HepG2 (cell line): ENCODE results near the gene CCDC57. TPM values are rescaled to one million over a fixed set of nuclear protein-coding genes. Genes with fewer than 3 reads are reported as not detected.

ENCODE experiments used
- AGO2 ChIP-seq: fragments of 200-400 bp; formaldehyde crosslinking; optimal IDR thresholded peaks from 2 replicates; pipeline ENCODE3; 2017; ENCODE audit warnings: mild to moderate bottlenecking, low read depth, low read length, moderate library complexity
- CENPX ChIP-seq: sonication (generic); formaldehyde crosslinking; IDR thresholded peaks from 2 replicates; pipeline ENCODE4 v1.9.0; 2021; ENCODE audit warnings: mild to moderate bottlenecking, missing genetic modification reagents, moderate library complexity
- HNRNPK ChIP-seq: fragments of 200-400 bp; formaldehyde crosslinking; IDR thresholded peaks from 2 replicates; pipeline ENCODE4 v1.6.1; 2018; ENCODE audit warnings: low read length, low read depth, moderate library complexity, mild to moderate bottlenecking; ENCODE audit not compliant: poor library complexity, severe bottlenecking
- HOXA3 ChIP-seq: sonication (generic); formaldehyde crosslinking; IDR thresholded peaks from 2 replicates; pipeline ENCODE4 v1.5.0; 2020; ENCODE audit warnings: missing genetic modification reagents
- MYC ChIP-seq: sonication (generic); formaldehyde crosslinking; IDR thresholded peaks from 2 replicates; pipeline ENCODE4 v1.9.0; 2021; ENCODE audit warnings: missing genetic modification reagents, borderline replicate concordance
- NONO ChIP-seq, 2 experiments: fragments of 450-650 bp in 1 of 2; sonication (generic) in 1 of 2; formaldehyde crosslinking in 1 of 2; IDR thresholded peaks in 1 of 2; conservative IDR thresholded peaks in 1 of 2; 2 replicates each; pipeline versions ENCODE4 v1.6.1 to v1.8.0; 2017 to 2022; ENCODE audit warnings: mild to moderate bottlenecking in 1 of 2, missing genetic modification reagents in 1 of 2, moderate library complexity in 1 of 2
- POLR2A ChIP-seq, 2 experiments: IDR thresholded peaks; 2 replicates each; pipeline ENCODE4 v1.6.1; 2011; ENCODE audit warnings: low read depth in 2 of 2, low read length in 2 of 2, mild to moderate bottlenecking in 1 of 2, moderate library complexity in 1 of 2; ENCODE audit not compliant: insufficient read depth in 1 of 2
- POLR2AphosphoS5 ChIP-seq: IDR thresholded peaks from 2 replicates; pipeline ENCODE4 v1.6.1; 2012; ENCODE audit warnings: low read depth, low read length
- RXRA ChIP-seq: sonication (generic); formaldehyde crosslinking; IDR thresholded peaks from 2 replicates; pipeline ENCODE4 v1.5.1; 2020; ENCODE audit warnings: missing genetic modification reagents
- TAF15 ChIP-seq: fragments of 200-400 bp; formaldehyde crosslinking; IDR thresholded peaks from one replicate; pipeline ENCODE4 v1.6.1; 2018; ENCODE audit warnings: mild to moderate bottlenecking, low read depth, low read length; ENCODE audit not compliant: poor library complexity, severe bottlenecking
- ZBTB38 ChIP-seq: sonication (generic); formaldehyde crosslinking; IDR thresholded peaks from 2 replicates; pipeline ENCODE4 v1.5.1; 2020; ENCODE audit warnings: mild to moderate bottlenecking, missing genetic modification reagents
- ZBTB4 ChIP-seq: sonication (generic); formaldehyde crosslinking; IDR thresholded peaks from 2 replicates; pipeline ENCODE4 v1.4.0; 2020; ENCODE audit warnings: missing genetic modification reagents, mild to moderate bottlenecking, borderline replicate concordance
- ZHX1 ChIP-seq: sonication (generic); formaldehyde crosslinking; IDR thresholded peaks from 2 replicates; pipeline ENCODE4 v1.8.1; 2022; ENCODE audit warnings: low read depth, mild to moderate bottlenecking, missing genetic modification reagents
- ZNF552 ChIP-seq: sonication (generic); formaldehyde crosslinking; IDR thresholded peaks from 2 replicates; pipeline ENCODE4 v1.9.0; 2022; ENCODE audit warnings: missing genetic modification reagents, mild to moderate bottlenecking, borderline replicate concordance
- polyA plus RNA-seq, 8 experiments: library from polyadenylated mRNA; depleted of rRNA in 3 of 8; stranded (reverse) in 7 of 8; unstranded in 1 of 8; fragments of >200 nt; fragmentation: Illumina TruSeq in 4 of 8; extraction: Trizol in 4 of 8; gene quantifications; 2 replicates each; pipeline versions ENCODE4 v1.2.1 to v1.2.3, GENCODE V29; 2011 to 2016; ENCODE audit warnings: low read depth in 4 of 8, missing spikeins in 1 of 8, mixed read lengths in 1 of 8; ENCODE audit not compliant: insufficient read depth in 1 of 8
- total RNA-seq, 5 experiments: library from RNA; depleted of rRNA; stranded (reverse); fragments of >200 nt; fragmentation: Illumina TruSeq; extraction: Trizol; gene quantifications; 2 replicates each; pipeline ENCODE4 v1.2.3, GENCODE V29; 2016; ENCODE audit warnings: low read depth in 1 of 5
- TF ChIP-seq, protein P1 (sequence below): sonication (generic); formaldehyde crosslinking; IDR thresholded peaks from 2 replicates; pipeline ENCODE4 v1.9.0; 2022; ENCODE audit warnings: missing genetic modification reagents, mild to moderate bottlenecking, borderline replicate concordance
- TF ChIP-seq, protein P2 (sequence below): sonication (generic); formaldehyde crosslinking; IDR thresholded peaks from 2 replicates; pipeline ENCODE4 v1.8.0; 2022; ENCODE audit warnings: missing genetic modification reagents, mild to moderate bottlenecking, borderline replicate concordance

Gene CCDC57
- total and polyA plus RNA-seq, 2 of the 13 experiments (the other 11 are each of a cell fraction or from before 2014, with no cell fraction given), result 59.3 to 59.9 TPM

DNA sequence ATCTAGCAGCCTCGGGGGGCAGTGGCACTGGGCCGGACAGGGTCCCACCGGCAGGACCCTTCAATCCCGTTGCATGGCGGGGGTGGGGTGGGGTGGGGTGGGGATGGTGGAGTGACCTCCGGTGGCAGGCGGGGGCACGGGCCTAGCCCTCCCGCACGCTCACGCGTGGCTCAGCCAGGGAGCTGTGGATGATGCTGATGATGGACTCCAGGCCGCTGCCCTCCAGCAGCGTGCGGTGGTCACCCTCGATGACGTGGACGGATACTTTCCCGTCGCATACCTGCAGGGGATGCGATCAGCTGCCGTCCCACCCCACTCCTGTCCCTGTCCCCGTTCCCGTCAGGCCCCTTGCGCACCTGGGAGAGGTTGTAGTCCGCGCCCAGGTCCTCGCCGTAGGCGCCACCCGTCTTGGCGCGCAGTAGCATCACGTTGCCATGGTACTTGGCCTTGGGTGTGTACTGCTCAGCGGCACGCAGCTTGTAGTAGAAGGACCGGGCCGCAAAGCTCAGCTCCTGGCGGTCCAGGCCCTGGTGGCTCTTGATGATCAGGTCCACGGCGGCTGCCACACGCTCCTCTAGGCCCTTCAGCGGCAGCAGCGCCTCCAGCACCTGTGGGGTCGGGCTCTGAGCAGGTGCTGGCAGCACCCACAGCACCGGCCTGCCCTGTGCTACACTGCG is 133.5 kb downstream of the CCDC57 start (continued):
- TF ChIP-seq NONO (IDR thresholded peaks at IDR 0.05) (no peak), NONO (CRISPR knock-in tag; conservative IDR thresholded peaks at IDR 0.05) (0 out of 2 replicates have a peak, but pooled peaks have one; percentile 5), ZHX1 (CRISPR knock-in tag) (peak; percentile 75; the same call in 1 of the 2 replicates), POLR2AphosphoS5 (peak; percentile 29; the same call in 1 of the 2 replicates), ZBTB38 (CRISPR knock-in tag) (peak; percentile 54), MYC (CRISPR knock-in tag) (0 out of 2 replicates have a peak, but pooled peaks have one; percentile 4), AGO2 (peak; percentile 96), ZNF552 (no peak), TAF15 (peak; percentile 27), RXRA (CRISPR knock-in tag) (no peak), ZBTB4 (CRISPR knock-in tag) (0 out of 2 replicates have a peak, but pooled peaks have one; percentile 22), POLR2A (IDR thresholded peaks at IDR 0.05; ENCODE audit: insufficient read depth in 1 of 2, low read depth in 2 of 2, low read length in 2 of 2) (peak; percentile 16 to 71; a peak in 2 of 4 replicates), CENPX (no peak), HOXA3 (CRISPR knock-in tag) (peak; percentile 76), HNRNPK (peak; percentile 74)
- TF ChIP-seq, protein P1, sequence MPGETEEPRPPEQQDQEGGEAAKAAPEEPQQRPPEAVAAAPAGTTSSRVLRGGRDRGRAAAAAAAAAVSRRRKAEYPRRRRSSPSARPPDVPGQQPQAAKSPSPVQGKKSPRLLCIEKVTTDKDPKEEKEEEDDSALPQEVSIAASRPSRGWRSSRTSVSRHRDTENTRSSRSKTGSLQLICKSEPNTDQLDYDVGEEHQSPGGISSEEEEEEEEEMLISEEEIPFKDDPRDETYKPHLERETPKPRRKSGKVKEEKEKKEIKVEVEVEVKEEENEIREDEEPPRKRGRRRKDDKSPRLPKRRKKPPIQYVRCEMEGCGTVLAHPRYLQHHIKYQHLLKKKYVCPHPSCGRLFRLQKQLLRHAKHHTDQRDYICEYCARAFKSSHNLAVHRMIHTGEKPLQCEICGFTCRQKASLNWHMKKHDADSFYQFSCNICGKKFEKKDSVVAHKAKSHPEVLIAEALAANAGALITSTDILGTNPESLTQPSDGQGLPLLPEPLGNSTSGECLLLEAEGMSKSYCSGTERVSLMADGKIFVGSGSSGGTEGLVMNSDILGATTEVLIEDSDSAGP (CRISPR knock-in tag), result peak; percentile 22; the same call in 1 of the 2 replicates
- TF ChIP-seq, protein P2, sequence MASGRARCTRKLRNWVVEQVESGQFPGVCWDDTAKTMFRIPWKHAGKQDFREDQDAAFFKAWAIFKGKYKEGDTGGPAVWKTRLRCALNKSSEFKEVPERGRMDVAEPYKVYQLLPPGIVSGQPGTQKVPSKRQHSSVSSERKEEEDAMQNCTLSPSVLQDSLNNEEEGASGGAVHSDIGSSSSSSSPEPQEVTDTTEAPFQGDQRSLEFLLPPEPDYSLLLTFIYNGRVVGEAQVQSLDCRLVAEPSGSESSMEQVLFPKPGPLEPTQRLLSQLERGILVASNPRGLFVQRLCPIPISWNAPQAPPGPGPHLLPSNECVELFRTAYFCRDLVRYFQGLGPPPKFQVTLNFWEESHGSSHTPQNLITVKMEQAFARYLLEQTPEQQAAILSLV, result no peak
